Small intestine (tissue), 7 donors: ENCODE measurements around the gene VAPA. TPM values are rescaled to one million over a fixed set of nuclear protein-coding genes. Genes with fewer than 3 reads are reported as not detected.
A peak's percentile ranks its signal among the peaks of the same experiment; 100 is the strongest.

Experiments used
- DNase-seq, 2 donors: peaks; one replicate each; pipeline versions ENCODE4 v3.0.0 to v3.0.0-alpha.2; 2013
- FAIRE-seq: peaks from 2 replicates; lab custom pipeline; 2012; peaks lifted over from hg19 to GRCh38; lab: Jason Lieb, UNC
- H3K27ac ChIP-seq, 3 donors: one replicate each; pipeline ENCODE4 v1.5.1; 2013; ENCODE audit warnings: low read length in 2 of 3, mild to moderate bottlenecking in 2 of 3, control low read depth in 1 of 3, inconsistent platforms in 1 of 3, low read depth in 1 of 3, moderate library complexity in 1 of 3
- H3K27me3 ChIP-seq, 3 donors: one replicate each; pipeline ENCODE4 v1.6.1; 2013; ENCODE audit warnings: low read length in 3 of 3, inconsistent platforms in 1 of 3; ENCODE audit not compliant: control insufficient read depth in 3 of 3, insufficient read depth in 3 of 3
- H3K36me3 ChIP-seq, 3 donors: one replicate each; pipeline ENCODE4 v1.6.1; 2013; ENCODE audit warnings: low read length in 3 of 3, inconsistent platforms in 1 of 3, low read depth in 1 of 3, mild to moderate bottlenecking in 1 of 3, moderate library complexity in 1 of 3; ENCODE audit not compliant: control insufficient read depth in 3 of 3, insufficient read depth in 2 of 3
- H3K4me1 ChIP-seq, 3 donors: one replicate each; pipeline ENCODE4 v1.6.1; 2013; ENCODE audit warnings: low read length in 2 of 3, inconsistent platforms in 1 of 3, low read depth in 1 of 3, mild to moderate bottlenecking in 1 of 3, moderate library complexity in 1 of 3; ENCODE audit not compliant: control insufficient read depth in 3 of 3, insufficient read depth in 2 of 3
- H3K4me3 ChIP-seq, 3 donors: one replicate each; pipeline ENCODE4 v1.5.1; 2013; ENCODE audit warnings: low read length in 3 of 3, control low read depth in 1 of 3, inconsistent platforms in 1 of 3, low read depth in 1 of 3, mild to moderate bottlenecking in 1 of 3, moderate library complexity in 1 of 3
- H3K9me3 ChIP-seq, 2 donors: one replicate each; pipeline ENCODE4 v1.6.1; 2013; ENCODE audit warnings: low read depth in 1 of 2, low read length in 1 of 2; ENCODE audit not compliant: control insufficient read depth in 2 of 2, insufficient read depth in 1 of 2
- WGBS, 3 donors: extraction: QIAGEN DNeasy Blood & Tissue Kit; methylation state at CpG; one replicate each; pipeline ENCODE4 v1.1.7; 2013; 5-methylcytosine and 5-hydroxymethylcytosine counted together
- polyA plus RNA-seq, 4 donors: library from polyadenylated mRNA; stranded (reverse) in 3 of 4; unstranded in 1 of 4; fragments of 200-250 nt in 3 of 4; fragments of 120-200 nt in 1 of 4; gene quantifications; one replicate each; pipeline versions ENCODE4 v1.2.1 to v1.2.3, GENCODE V29; 2013
- donor health status: healthy with polysubstance abuse.
- donor health status: control.
- donor health status: control.
- donor health status: Bipolar disorder and iron deficiency.
- donor health status: healthy.

Gene VAPA
- polyA plus RNA-seq, 4 donors = 129 to 229 (median 163) TPM

DNA sequence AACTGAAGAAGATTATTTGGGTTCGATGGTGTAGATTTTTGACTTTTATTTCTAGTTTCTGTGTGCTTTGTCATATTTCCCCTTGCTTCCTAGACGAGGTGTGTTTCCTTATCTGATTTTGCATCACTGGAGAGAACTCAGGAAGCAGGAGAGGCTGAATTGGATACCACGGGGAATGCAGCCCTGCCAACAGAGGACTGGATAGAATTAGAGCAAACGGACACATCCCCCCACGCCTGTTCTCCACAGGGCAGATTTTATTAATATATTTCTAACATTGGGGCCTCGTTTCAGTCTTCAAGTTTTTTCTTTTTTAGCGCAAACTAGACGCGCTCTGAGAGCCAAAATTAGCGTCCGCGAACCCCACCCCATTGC is 678 bp upstream of the VAPA start:
- H3K27ac ChIP-seq = peak overlapping the region in 2 of 3 donors; percentile 86 to 99
- peaks cover 5 to 7% (median 5%) of the 10 kb centered on the region in 3 donors for H3K4me1 ChIP-seq
- 5 to 8% (median 6%) methylated on average over 12 of the region's 12 CpGs for WGBS, 3 donors
- no peak for FAIRE-seq
- peaks cover 0 to 5% of the 10 kb centered on the region in 2 donors for H3K9me3 ChIP-seq
- peak overlapping the region; percentile 60 to 100 (median 100) for H3K4me3 ChIP-seq
- no peaks in the 10 kb centered on the region for H3K27me3 ChIP-seq
- no peak for DNase-seq
- H3K36me3 ChIP-seq = no peaks in the 10 kb centered on the region

GRCh38 chr18:9914334-9914583 is 443 bp downstream of the VAPA start:
- 0 to 1% (median 0%) methylated on average over 10 to 35 of the region's 35 CpGs for WGBS, 3 donors
- peaks cover 0 to 2% (median 0%) of the 10 kb centered on the region in 3 donors for H3K36me3 ChIP-seq
- H3K4me3 ChIP-seq = peak overlapping the region; percentile 60 to 100 (median 100)
- H3K27me3 ChIP-seq = no peaks in the 10 kb centered on the region
- H3K9me3 ChIP-seq = peaks cover 0 to 5% of the 10 kb centered on the region in 2 donors
- peaks cover 8 to 13% (median 11%) of the 10 kb centered on the region in 3 donors for H3K4me1 ChIP-seq
- peak overlapping the region; percentile 91 to 99 (median 99) for H3K27ac ChIP-seq
- no peak for DNase-seq
- FAIRE-seq = no peak

DNA sequence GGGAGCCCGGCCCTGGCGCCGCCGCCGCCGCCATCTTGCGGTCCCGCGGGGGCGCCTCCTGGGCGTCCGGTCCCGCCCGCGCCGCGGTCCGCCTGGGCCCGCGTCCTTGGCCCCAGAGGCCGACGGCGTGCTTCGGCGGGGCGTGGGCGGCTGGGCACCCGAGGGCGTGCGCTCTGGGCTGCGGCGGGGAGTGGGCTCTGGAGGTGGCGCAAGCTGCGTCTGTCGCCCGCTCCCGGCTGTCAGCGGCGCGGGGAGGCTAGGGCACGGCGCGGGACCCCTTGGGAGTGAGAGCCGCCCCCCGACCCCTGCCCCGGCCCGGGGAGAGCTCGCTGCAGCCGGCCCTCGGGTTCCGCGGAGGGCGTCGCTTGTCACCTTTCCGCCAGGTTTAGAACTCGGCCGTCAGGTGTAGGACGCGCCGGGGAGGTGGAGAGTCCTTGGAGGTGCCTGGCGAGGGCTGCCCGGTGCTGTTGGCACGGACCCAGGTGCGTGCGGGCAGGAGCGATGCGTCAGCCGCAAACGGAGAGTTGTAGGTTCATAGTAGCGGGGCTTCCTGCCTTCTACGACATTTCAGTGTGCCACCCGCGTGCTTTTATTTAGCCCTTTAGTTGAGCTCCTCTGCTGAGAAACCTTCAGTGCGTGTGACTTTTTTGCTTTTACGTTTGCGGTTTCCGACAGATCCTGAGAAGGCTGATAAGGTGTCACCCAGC is 921 bp downstream of the VAPA start:
- FAIRE-seq = no peak
- H3K4me1 ChIP-seq = peaks cover 11 to 16% (median 15%) of the 10 kb centered on the region in 3 donors
- 0 to 1% (median 0%) methylated on average over 47 to 77 of the region's 77 CpGs for WGBS, 3 donors

DNA sequence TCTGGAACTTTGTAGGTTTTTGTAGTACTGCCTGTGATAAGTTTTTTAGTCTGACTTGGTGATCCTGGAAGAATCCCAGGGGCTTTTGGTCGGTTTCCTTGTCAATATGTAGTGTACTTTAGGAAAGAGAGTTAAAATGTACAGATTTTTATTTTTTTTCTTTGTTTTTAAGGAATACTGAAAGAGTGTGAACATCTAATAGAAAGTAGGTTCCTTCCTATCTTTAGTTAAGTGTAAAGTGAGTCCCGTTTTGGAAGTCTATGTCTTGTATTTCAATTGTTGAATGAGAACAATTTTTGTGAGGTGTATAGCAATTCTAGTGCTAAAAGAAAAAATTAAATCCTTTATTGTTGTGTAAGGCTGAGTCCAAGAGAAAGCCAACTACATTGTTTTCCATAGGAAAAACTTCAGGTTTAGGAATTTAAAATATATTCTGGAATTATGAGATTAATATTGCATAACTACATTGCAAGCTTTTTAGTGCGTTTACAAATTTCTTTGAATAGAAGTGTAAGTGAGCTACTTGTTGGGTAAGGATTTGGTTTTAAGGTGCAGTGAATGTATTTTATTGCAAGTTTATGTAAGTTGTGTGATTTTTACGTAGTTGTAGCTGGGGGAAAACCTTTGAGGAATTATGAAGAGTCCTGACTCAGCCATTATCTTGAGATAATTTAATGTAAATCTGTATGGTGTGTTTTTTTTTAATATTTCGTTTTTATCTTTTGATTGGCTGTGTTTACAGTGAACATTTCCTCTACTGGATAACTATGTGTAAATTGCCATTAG is 1.7 kb downstream of the VAPA start:
- peaks cover 0 to 5% of the 10 kb centered on the region in 2 donors for H3K9me3 ChIP-seq
- no peaks in the 10 kb centered on the region for H3K27me3 ChIP-seq
- H3K4me1 ChIP-seq = peaks cover 14 to 23% (median 21%) of the 10 kb centered on the region in 3 donors
- FAIRE-seq (no peak), DNase-seq (no peak)
- H3K27ac ChIP-seq = peak overlapping the region; percentile 78 to 99 (median 99)
- peaks cover 0 to 2% (median 0%) of the 10 kb centered on the region in 3 donors for H3K36me3 ChIP-seq
- WGBS, 3 donors = 3 to 9% (median 8%) methylated on average over 5 of the region's 5 CpGs
- peak overlapping the region; percentile 72 to 100 (median 100) for H3K4me3 ChIP-seq

More for the DNA sequence above, 921 bp downstream of the VAPA start:
- Histone ChIP-seq H3K36me3 (peaks cover 0 to 2% (median 0%) of the 10 kb centered on the region in 3 donors), H3K4me3 (peak overlapping the region; percentile 72 to 100 (median 100)), H3K27me3 (no peaks in the 10 kb centered on the region), H3K9me3 (peaks cover 0 to 5% of the 10 kb centered on the region in 2 donors), H3K27ac (peak overlapping the region; percentile 78 to 99 (median 99))
- DNase-seq = peak; percentile 82 to 83

DNA sequence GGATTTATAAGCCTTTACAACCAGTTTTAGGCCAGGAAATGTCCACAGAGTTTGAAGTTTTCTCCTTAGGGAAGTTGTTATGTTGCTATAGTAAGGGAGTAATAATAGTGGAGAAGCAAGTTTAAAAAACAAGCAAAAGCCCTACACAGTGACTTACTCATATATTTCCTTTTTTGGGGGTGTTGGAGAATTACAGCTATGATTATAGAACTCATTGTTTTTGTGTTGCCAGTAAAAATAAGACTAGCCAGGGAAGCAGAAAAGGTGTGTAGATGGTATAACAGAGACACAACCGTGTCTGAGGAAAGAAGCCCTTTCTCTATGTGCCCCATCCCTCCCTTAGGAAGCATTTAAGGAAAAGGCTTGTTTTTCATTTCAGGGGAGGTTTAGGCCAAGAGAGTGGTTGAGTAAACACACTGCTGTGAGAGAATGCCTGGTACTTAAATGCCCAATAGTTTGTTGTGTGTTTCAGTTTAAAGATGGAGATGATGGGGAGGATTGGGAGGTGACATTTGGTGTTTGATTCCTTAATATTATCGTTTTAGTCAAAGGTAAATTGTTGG is 2.3 kb downstream of the VAPA start:
- peak overlapping the region; percentile 11 to 78 (median 55) for H3K27ac ChIP-seq
- no peaks in the 10 kb centered on the region for H3K27me3 ChIP-seq
- peaks cover 0 to 2% (median 0%) of the 10 kb centered on the region in 3 donors for H3K36me3 ChIP-seq
- 0 to 11% (median 2%) methylated on average over 2 of the region's 2 CpGs for WGBS, 3 donors
- H3K4me3 ChIP-seq = peak overlapping the region in 2 of 3 donors; percentile 72 to 100
- H3K9me3 ChIP-seq = peaks cover 0 to 5% of the 10 kb centered on the region in 2 donors
- FAIRE-seq (no peak), DNase-seq (peak in 1 of 2 donors; percentile 39)
- H3K4me1 ChIP-seq = peaks cover 17 to 25% (median 24%) of the 10 kb centered on the region in 3 donors

GRCh38 chr18:9916808-9917207 is 3.0 kb downstream of the VAPA start:
- H3K9me3 ChIP-seq = peaks cover 0 to 5% of the 10 kb centered on the region in 2 donors
- H3K4me3 ChIP-seq = no peak overlapping the region
- no peak for FAIRE-seq
- 60 to 74% (median 69%) methylated on average over 3 of the region's 3 CpGs for WGBS, 3 donors
- H3K27ac ChIP-seq = peak overlapping the region in 1 of 3 donors; percentile 78
- no peak for DNase-seq
- H3K36me3 ChIP-seq = peaks cover 0 to 2% (median 0%) of the 10 kb centered on the region in 3 donors
- H3K27me3 ChIP-seq = no peaks in the 10 kb centered on the region
- peaks cover 17 to 25% (median 24%) of the 10 kb centered on the region in 3 donors for H3K4me1 ChIP-seq

GRCh38 chr18:9918016-9918680 is 4.3 kb downstream of the VAPA start:
- Histone ChIP-seq H3K4me3 (no peak overlapping the region), H3K4me1 (peaks cover 19 to 28% (median 25%) of the 10 kb centered on the region in 3 donors), H3K27me3 (no peaks in the 10 kb centered on the region), H3K9me3 (no peaks in the 10 kb centered on the region), H3K36me3 (peaks cover 0 to 2% (median 0%) of the 10 kb centered on the region in 3 donors), H3K27ac (peak overlapping the region in 1 of 3 donors; percentile 45)
- 20 to 29% (median 22%) methylated on average over 2 of the region's 2 CpGs for WGBS, 3 donors
- FAIRE-seq (no peak), DNase-seq (peak; percentile 33 to 40)
